ENCODE measurements around the gene HNRNPAB.

- no peak for TF ChIP-seq POLR2A (IDR thresholded peaks at IDR 0.05; ENCODE audit: low read depth, low read length)
- no peak for TF ChIP-seq TAF1 (IDR thresholded peaks at IDR 0.05; ENCODE audit: borderline replicate concordance, low read depth, low read length)
These were observed 24.0 kb upstream of the HNRNPAB start for GRCh38 chr5:178180141-178180863.
